ENCODE results near the gene IGSF3. TPM values are rescaled to one million over a fixed set of nuclear protein-coding genes. Genes with fewer than 3 reads are reported as not detected.
"Not testable (repeated sequence)": the region's sequence is repeated elsewhere in the genome, so short reads cannot be mapped to it uniquely, and the experiment has no call there.

The IGSF3 gene
- total RNA-seq, 1 experiment from 2014 or later: 3.5 TPM

- H3K27me3 Mint-ChIP-seq (ENCODE audit: insufficient read depth, unreplicated experiment); H3K4me1 Mint-ChIP-seq (ENCODE audit: insufficient read depth, unreplicated experiment); H3K9me3 Mint-ChIP-seq (ENCODE audit: unreplicated experiment); H3K36me3 Mint-ChIP-seq (ENCODE audit: insufficient read depth, unreplicated experiment); intact Hi-C loops (cut with micrococcal nuclease); DNase-seq (ENCODE audit: unreplicated experiment); POLR2A ChIA-PET; H3K4me3 Mint-ChIP-seq (ENCODE audit: unreplicated experiment); BruUV-seq (replicated peaks): not testable (repeated sequence)
- peak overlapping the region; percentile 69 for H3K27ac Mint-ChIP-seq (ENCODE audit: low read depth, unreplicated experiment)
- CTCF ChIA-PET: interaction anchor here (0.9 kb wide), 1 partner anchor 55 kb away, joined by 3 read pairs; no protein-coding TSS in a partner anchor
These were observed 37.5 kb downstream of the IGSF3 start for GRCh38 chr1:116630057-116630456.

DNA sequence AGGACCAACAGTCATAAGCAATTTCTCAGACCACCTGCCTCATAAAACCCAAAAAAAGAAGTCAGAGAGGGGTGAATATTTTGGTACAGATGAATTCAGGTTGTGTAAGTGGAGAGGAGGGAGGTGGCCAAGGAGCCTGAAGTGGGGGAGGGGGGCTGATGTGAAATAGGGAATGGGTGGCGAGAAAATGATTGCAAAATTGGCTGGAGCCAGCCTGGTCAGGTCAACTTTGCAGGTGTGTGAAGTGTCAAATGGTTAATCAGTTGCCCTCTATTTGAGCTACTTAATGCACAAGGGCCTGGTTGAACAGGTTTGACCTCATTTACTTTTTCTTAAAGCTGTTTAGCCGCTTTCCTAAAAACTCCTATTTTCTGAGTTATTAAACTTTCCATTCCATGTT, 38.1 kb downstream of the IGSF3 start:
- BruUV-seq (replicated peaks); intact Hi-C loops (cut with micrococcal nuclease); H3K27me3 Mint-ChIP-seq (ENCODE audit: insufficient read depth, unreplicated experiment); H3K9me3 Mint-ChIP-seq (ENCODE audit: unreplicated experiment); H3K36me3 Mint-ChIP-seq (ENCODE audit: insufficient read depth, unreplicated experiment); H3K4me1 Mint-ChIP-seq (ENCODE audit: insufficient read depth, unreplicated experiment); DNase-seq (ENCODE audit: unreplicated experiment); H3K4me3 Mint-ChIP-seq (ENCODE audit: unreplicated experiment); POLR2A ChIA-PET: not testable (repeated sequence)
- CTCF ChIA-PET: interaction anchor here (0.7 to 0.9 kb wide), 3 partner anchors 43 to 55 kb away, joined by 3 to 4 read pairs (median 3); no protein-coding TSS in a partner anchor
- peak overlapping the region; percentile 69 for H3K27ac Mint-ChIP-seq (ENCODE audit: low read depth, unreplicated experiment)

DNA sequence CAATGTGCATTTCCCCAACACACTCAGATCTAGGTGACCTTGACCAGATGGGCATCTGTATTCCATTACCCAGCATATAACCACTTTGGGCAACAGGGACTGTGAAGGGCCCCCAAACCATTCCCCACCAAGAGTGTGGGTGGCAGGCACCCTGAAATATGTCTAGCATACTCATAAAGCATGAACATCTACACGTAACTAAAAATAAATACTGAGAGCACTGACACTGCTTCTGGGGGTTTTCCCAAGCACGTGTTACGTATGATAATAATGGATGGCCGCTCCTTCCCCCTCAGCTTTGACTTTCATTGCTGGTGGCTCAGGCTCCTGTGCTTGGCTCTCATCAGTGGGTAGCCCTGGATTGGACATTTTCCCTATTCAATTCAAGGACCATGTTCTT, 39.1 kb downstream of the IGSF3 start:
- POLR2A ChIA-PET: no interaction called here
- H3K27me3 Mint-ChIP-seq (ENCODE audit: insufficient read depth, unreplicated experiment): no peaks in the 10 kb centered on the region
- intact Hi-C loops (cut with micrococcal nuclease): no loop called here
- TF ChIP-seq, protein P1, sequence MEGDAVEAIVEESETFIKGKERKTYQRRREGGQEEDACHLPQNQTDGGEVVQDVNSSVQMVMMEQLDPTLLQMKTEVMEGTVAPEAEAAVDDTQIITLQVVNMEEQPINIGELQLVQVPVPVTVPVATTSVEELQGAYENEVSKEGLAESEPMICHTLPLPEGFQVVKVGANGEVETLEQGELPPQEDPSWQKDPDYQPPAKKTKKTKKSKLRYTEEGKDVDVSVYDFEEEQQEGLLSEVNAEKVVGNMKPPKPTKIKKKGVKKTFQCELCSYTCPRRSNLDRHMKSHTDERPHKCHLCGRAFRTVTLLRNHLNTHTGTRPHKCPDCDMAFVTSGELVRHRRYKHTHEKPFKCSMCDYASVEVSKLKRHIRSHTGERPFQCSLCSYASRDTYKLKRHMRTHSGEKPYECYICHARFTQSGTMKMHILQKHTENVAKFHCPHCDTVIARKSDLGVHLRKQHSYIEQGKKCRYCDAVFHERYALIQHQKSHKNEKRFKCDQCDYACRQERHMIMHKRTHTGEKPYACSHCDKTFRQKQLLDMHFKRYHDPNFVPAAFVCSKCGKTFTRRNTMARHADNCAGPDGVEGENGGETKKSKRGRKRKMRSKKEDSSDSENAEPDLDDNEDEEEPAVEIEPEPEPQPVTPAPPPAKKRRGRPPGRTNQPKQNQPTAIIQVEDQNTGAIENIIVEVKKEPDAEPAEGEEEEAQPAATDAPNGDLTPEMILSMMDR (IDR thresholded peaks at IDR 0.05; ENCODE audit: unreplicated experiment): no peak
- CTCF ChIA-PET: no interaction called here
- H3K36me3 Mint-ChIP-seq (ENCODE audit: insufficient read depth, unreplicated experiment): no peaks in the 10 kb centered on the region
- DNase-seq (ENCODE audit: unreplicated experiment): no peak
- no peaks in the 10 kb centered on the region for H3K4me1 Mint-ChIP-seq (ENCODE audit: insufficient read depth, unreplicated experiment)
- H3K9me3 Mint-ChIP-seq (ENCODE audit: unreplicated experiment): no peaks in the 10 kb centered on the region
- H3K4me3 Mint-ChIP-seq (ENCODE audit: unreplicated experiment): no peak overlapping the region
- no peak overlapping the region for H3K27ac Mint-ChIP-seq (ENCODE audit: low read depth, unreplicated experiment)
- BruUV-seq (replicated peaks): no TSS peak

DNA sequence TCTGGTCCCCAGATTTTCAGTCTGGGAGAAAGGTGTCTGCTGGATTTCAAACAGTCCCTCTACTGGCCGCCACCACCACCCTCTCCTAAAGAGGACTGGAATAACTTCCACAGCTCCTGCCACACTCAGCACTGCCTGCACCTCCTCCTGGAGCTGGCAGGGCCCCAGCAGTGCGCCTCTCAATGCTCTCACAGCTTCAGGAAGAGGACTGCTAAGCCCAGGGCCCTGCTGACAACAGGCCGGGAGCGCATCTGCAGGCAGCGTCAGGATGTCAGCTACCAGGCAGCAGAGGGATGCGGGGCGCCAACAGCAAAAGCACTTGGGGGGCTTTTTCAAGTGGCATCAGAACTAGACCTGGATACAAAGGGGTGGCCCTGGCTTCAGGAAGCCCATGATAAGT, 40.2 kb downstream of the IGSF3 start:
- H3K36me3 Mint-ChIP-seq (ENCODE audit: insufficient read depth, unreplicated experiment): not testable (repeated sequence)

DNA sequence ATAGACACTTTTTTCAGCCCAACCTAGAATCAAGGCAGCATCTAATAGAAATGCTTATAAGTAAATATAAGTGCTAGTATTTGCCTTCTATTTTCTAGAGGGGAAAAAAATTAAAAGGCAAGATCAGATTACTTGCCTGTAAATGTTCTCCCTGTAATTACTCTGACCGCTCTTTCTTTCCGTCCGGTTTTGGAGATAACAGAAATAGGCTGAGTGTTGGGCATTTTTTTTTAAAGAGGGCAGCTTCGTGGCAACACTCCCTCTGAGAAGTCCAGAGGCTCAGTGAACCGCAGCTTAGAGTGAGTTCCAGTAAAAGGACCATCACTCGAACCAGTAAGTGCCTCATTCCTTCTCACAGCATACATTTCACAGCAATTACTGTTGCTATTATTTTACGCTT, 40.6 kb downstream of the IGSF3 start:
- BruUV-seq (replicated peaks); H3K9me3 Mint-ChIP-seq (ENCODE audit: unreplicated experiment); H3K36me3 Mint-ChIP-seq (ENCODE audit: insufficient read depth, unreplicated experiment); POLR2A ChIA-PET; DNase-seq (ENCODE audit: unreplicated experiment); H3K27ac Mint-ChIP-seq (ENCODE audit: low read depth, unreplicated experiment); H3K4me3 Mint-ChIP-seq (ENCODE audit: unreplicated experiment); H3K4me1 Mint-ChIP-seq (ENCODE audit: insufficient read depth, unreplicated experiment); CTCF ChIA-PET; H3K27me3 Mint-ChIP-seq (ENCODE audit: insufficient read depth, unreplicated experiment); intact Hi-C loops (cut with micrococcal nuclease): not testable (repeated sequence)

More for the DNA sequence above, 40.2 kb downstream of the IGSF3 start:
- DNase-seq (ENCODE audit: unreplicated experiment); POLR2A ChIA-PET; BruUV-seq (replicated peaks); H3K4me3 Mint-ChIP-seq (ENCODE audit: unreplicated experiment); H3K9me3 Mint-ChIP-seq (ENCODE audit: unreplicated experiment); CTCF ChIA-PET; intact Hi-C loops (cut with micrococcal nuclease); H3K27me3 Mint-ChIP-seq (ENCODE audit: insufficient read depth, unreplicated experiment); H3K4me1 Mint-ChIP-seq (ENCODE audit: insufficient read depth, unreplicated experiment); H3K27ac Mint-ChIP-seq (ENCODE audit: low read depth, unreplicated experiment): not testable (repeated sequence)

DNA sequence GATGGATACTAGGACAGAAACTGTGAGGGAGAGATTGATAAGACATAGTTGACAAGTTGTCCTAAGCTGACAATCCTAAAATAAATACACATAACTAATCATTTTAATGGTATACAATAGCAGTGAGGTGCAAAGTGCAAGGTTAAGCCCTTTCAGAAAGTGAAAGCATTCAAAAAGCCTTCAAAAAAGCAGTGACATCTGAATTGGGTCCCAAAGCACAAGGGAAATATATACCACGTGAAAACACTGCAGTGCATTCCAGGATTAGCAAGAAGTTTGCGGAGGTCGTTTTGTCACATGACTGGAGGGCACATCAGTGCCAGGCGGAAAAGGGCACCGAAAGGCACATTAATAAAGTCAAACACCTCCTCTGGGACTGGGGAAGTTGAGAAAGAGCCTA, 42.4 kb downstream of the IGSF3 start:
- H3K4me1 Mint-ChIP-seq (ENCODE audit: insufficient read depth, unreplicated experiment); DNase-seq (ENCODE audit: unreplicated experiment); H3K9me3 Mint-ChIP-seq (ENCODE audit: unreplicated experiment); CTCF ChIA-PET; H3K27me3 Mint-ChIP-seq (ENCODE audit: insufficient read depth, unreplicated experiment); H3K4me3 Mint-ChIP-seq (ENCODE audit: unreplicated experiment); BruUV-seq (replicated peaks); H3K36me3 Mint-ChIP-seq (ENCODE audit: insufficient read depth, unreplicated experiment); intact Hi-C loops (cut with micrococcal nuclease); H3K27ac Mint-ChIP-seq (ENCODE audit: low read depth, unreplicated experiment): not testable (repeated sequence)
- POLR2A ChIA-PET: interaction anchor here (1.2 kb wide), 1 partner anchor 42 kb away, joined by 3 read pairs; the partner anchor contains the start of gene IGSF3

Data from MCF 10A (cell line).